Measurements from ENCODE around the gene EIF4G1.

GRCh38 chr3:184381261-184382224 is 67.1 kb downstream of the EIF4G1 start:
- no peak for TF ChIP-seq CTCF (IDR thresholded peaks at IDR 0.05)
- TF ChIP-seq EZH2phosphoT487 (IDR thresholded peaks at IDR 0.05), result peak; percentile 69

Measured in neural progenitor cell (in vitro differentiated cells).